ENCODE data around the gene FOXP1. TPM values are rescaled to one million over a fixed set of nuclear protein-coding genes. Genes with fewer than 3 reads are reported as not detected.
A peak's percentile ranks its signal among the peaks of the same experiment; 100 is the strongest.

FOXP1 gene
- total RNA-seq, 1 donor from 2014 or later = 107 TPM

GRCh38 chr3:70990723-70991122 lies 592.8 kb downstream of the FOXP1 start:
- Mint-ChIP-seq H3K4me3 (ENCODE audit: unreplicated experiment) (no peak overlapping the region), H3K9me3 (ENCODE audit: unreplicated experiment) (no peaks in the 10 kb centered on the region), H3K27me3 (ENCODE audit: low read depth, unreplicated experiment) (no peaks in the 10 kb centered on the region), H3K4me1 (ENCODE audit: low read depth, unreplicated experiment) (peaks cover 54% of the 10 kb centered on the region), H3K36me3 (ENCODE audit: low read depth, unreplicated experiment) (peaks cover 23% of the 10 kb centered on the region), H3K27ac (ENCODE audit: unreplicated experiment) (peak overlapping the region; percentile 74)
- Histone ChIP-seq H2AFZ (ENCODE audit: low read depth, low read length) (no peak overlapping the region), H3K4me1 (ENCODE audit: insufficient read depth, low read length) (peaks cover 37% of the 10 kb centered on the region), H3K9me3 (ENCODE audit: insufficient read depth, low read depth, low read length) (no peaks in the 10 kb centered on the region), H3K4me3 (ENCODE audit: insufficient read depth, low read depth, low read length) (no peak overlapping the region), H3K27ac (ENCODE audit: low read depth, low read length) (peak overlapping the region; percentile 66), H3K27me3 (ENCODE audit: insufficient read depth, low read length) (no peaks in the 10 kb centered on the region), H4K20me1 (ENCODE audit: insufficient read depth, low read length) (no peaks in the 10 kb centered on the region), H3K36me3 (ENCODE audit: insufficient read depth, low read length) (peaks cover 39% of the 10 kb centered on the region), H3K9ac (ENCODE audit: low read length) (peak overlapping the region; percentile 1), H3K4me2 (ENCODE audit: low read length) (no peak overlapping the region), H3K79me2 (ENCODE audit: insufficient read depth, low read length) (peaks cover 61% of the 10 kb centered on the region)
- peak; percentile 58 for DNase-seq (ENCODE audit: low read depth)
- TF ChIP-seq CTCF (IDR thresholded peaks at IDR 0.05; ENCODE audit: insufficient read depth, low read depth, low read length) = no peak
- TF ChIP-seq EZH2 (IDR thresholded peaks at IDR 0.05; ENCODE audit: insufficient read depth, low read length) = no peak
- FAIRE-seq = no peak

DNA sequence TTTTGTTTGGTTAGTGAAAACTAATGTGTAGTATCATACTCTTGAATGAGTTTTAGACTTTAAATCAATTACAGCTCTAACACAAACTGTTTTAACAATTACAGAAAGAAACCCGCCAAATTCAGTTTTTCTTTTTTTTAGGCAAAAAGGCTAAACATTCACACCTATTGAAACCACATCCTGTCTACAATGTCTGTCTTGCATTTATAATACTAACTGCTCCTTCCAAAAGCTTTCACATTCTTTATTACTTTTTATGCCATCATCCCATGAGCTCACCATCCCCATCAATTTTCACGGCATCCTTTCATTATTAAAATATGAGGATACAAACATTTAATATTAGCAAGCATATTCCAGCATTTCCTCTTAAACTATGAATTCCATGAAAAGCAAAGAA lies 593.3 kb downstream of the FOXP1 start:
- Histone ChIP-seq H4K20me1 (ENCODE audit: insufficient read depth, low read length) (no peaks in the 10 kb centered on the region), H3K4me3 (ENCODE audit: insufficient read depth, low read depth, low read length) (no peak overlapping the region), H3K27ac (ENCODE audit: low read depth, low read length) (peak overlapping the region; percentile 66), H3K9ac (ENCODE audit: low read length) (peak overlapping the region; percentile 19), H3K4me1 (ENCODE audit: insufficient read depth, low read length) (peaks cover 37% of the 10 kb centered on the region), H3K79me2 (ENCODE audit: insufficient read depth, low read length) (peaks cover 58% of the 10 kb centered on the region), H3K27me3 (ENCODE audit: insufficient read depth, low read length) (no peaks in the 10 kb centered on the region), H3K36me3 (ENCODE audit: insufficient read depth, low read length) (peaks cover 39% of the 10 kb centered on the region), H2AFZ (ENCODE audit: low read depth, low read length) (no peak overlapping the region), H3K9me3 (ENCODE audit: insufficient read depth, low read depth, low read length) (no peaks in the 10 kb centered on the region), H3K4me2 (ENCODE audit: low read length) (no peak overlapping the region)
- Mint-ChIP-seq H3K4me3 (ENCODE audit: unreplicated experiment) (no peak overlapping the region), H3K36me3 (ENCODE audit: low read depth, unreplicated experiment) (peaks cover 23% of the 10 kb centered on the region), H3K9me3 (ENCODE audit: unreplicated experiment) (no peaks in the 10 kb centered on the region), H3K27me3 (ENCODE audit: low read depth, unreplicated experiment) (no peaks in the 10 kb centered on the region), H3K27ac (ENCODE audit: unreplicated experiment) (peak overlapping the region; percentile 74), H3K4me1 (ENCODE audit: low read depth, unreplicated experiment) (peaks cover 53% of the 10 kb centered on the region)
- TF ChIP-seq EZH2 (IDR thresholded peaks at IDR 0.05; ENCODE audit: insufficient read depth, low read length) = no peak
- TF ChIP-seq CTCF (IDR thresholded peaks at IDR 0.05; ENCODE audit: insufficient read depth, low read depth, low read length) = no peak
- FAIRE-seq = no peak
- peak; percentile 29 for DNase-seq (ENCODE audit: low read depth)

- H3K4me3 ChIP-seq (ENCODE audit: insufficient read depth, low read depth, low read length) = no peak overlapping the region
- TF ChIP-seq EZH2 (IDR thresholded peaks at IDR 0.05; ENCODE audit: insufficient read depth, low read length) (no peak), CTCF (IDR thresholded peaks at IDR 0.05; ENCODE audit: insufficient read depth, low read depth, low read length) (no peak)
- no peak overlapping the region for H3K9ac ChIP-seq (ENCODE audit: low read length)
- H3K4me2 ChIP-seq (ENCODE audit: low read length) = peak overlapping the region; percentile 31
- H3K36me3 ChIP-seq (ENCODE audit: insufficient read depth, low read length) = peaks cover 45% of the 10 kb centered on the region
- H2AFZ ChIP-seq (ENCODE audit: low read depth, low read length) = no peak overlapping the region
- peak overlapping the region; percentile 66 for H3K27ac ChIP-seq (ENCODE audit: low read depth, low read length)
- DNase-seq (ENCODE audit: low read depth) (peak; percentile 89), FAIRE-seq (peak; percentile 45)
- peaks cover 19% of the 10 kb centered on the region for H3K36me3 Mint-ChIP-seq (ENCODE audit: low read depth, unreplicated experiment)
- H3K27me3 Mint-ChIP-seq (ENCODE audit: low read depth, unreplicated experiment) = no peaks in the 10 kb centered on the region
- H3K4me3 Mint-ChIP-seq (ENCODE audit: unreplicated experiment) = no peak overlapping the region
- peak overlapping the region; percentile 80 for H3K27ac Mint-ChIP-seq (ENCODE audit: unreplicated experiment)
- H3K4me1 Mint-ChIP-seq (ENCODE audit: low read depth, unreplicated experiment) = peaks cover 43% of the 10 kb centered on the region
- H4K20me1 ChIP-seq (ENCODE audit: insufficient read depth, low read length) = no peaks in the 10 kb centered on the region
- peaks cover 37% of the 10 kb centered on the region for H3K4me1 ChIP-seq (ENCODE audit: insufficient read depth, low read length)
- no peaks in the 10 kb centered on the region for H3K27me3 ChIP-seq (ENCODE audit: insufficient read depth, low read length)
- H3K79me2 ChIP-seq (ENCODE audit: insufficient read depth, low read length) = peaks cover 49% of the 10 kb centered on the region
- H3K9me3 ChIP-seq (ENCODE audit: insufficient read depth, low read depth, low read length) = no peaks in the 10 kb centered on the region
- no peaks in the 10 kb centered on the region for H3K9me3 Mint-ChIP-seq (ENCODE audit: unreplicated experiment)
These were observed 594.4 kb downstream of the FOXP1 start for GRCh38 chr3:70989174-70989573.

All from astrocyte (in vitro differentiated cells and primary cell).